Loucy (cell line): ENCODE data around the gene NKX2-3.

Source experiments
- CTCF ChIP-seq: fragments of 200-600 bp; sonication (generic); conservative IDR thresholded peaks from 2 replicates; pipeline ENCODE4 v1.5.1; 2014; ENCODE audit warnings: mild to moderate bottlenecking, antibody characterized with exemption, low read length
- EZH2phosphoT487 ChIP-seq: fragments of 200-600 bp; IDR thresholded peaks from 2 replicates; pipeline ENCODE4 v1.6.1; 2018; ENCODE audit warnings: antibody characterized with exemption, mild to moderate bottlenecking, moderate library complexity, borderline replicate concordance

- TF ChIP-seq CTCF (no peak), EZH2phosphoT487 (no peak)
Observed at GRCh38 chr10:99571816-99572215, 39.1 kb downstream of the NKX2-3 start.
